Activated CD4-positive, alpha-beta T cell treated with anti-CD3 and anti-CD28 coated beads, Interleukin-2, amount 50 U/mL, for 4 hours (primary cell): Measurements from ENCODE around the gene SZT2.
"Not testable (repeated sequence)": the region's sequence is repeated elsewhere in the genome, so short reads cannot be mapped to it uniquely, and the experiment has no call there.

Experiments
- DNase-seq, 2 experiments: peaks; one replicate each; pipeline ENCODE4 v3.0.0-alpha.2; 2020

Gene SZT2

DNA sequence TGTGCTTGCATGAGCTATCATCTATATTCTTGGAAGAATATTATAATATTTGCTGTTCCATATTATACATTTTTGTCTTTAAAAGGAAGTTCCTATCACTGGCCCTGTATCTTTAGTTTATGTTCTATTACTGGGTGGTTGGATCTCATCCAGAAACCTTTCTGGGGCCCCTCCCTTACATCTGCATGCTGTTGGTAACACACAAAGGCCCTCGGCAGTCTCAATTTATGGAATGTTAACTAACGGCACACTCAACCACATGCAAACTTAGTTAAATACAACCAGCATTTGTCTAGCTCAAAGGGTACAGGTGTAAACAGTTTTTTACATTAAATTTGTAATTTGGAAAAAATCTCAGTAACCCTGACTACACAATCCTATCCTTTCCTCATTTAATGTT is 73.8 kb downstream of the SZT2 start:
- DNase-seq = no peak

- DNase-seq = no peak
These were observed 75.2 kb downstream of the SZT2 start for GRCh38 chr1:43464681-43465504.

DNA sequence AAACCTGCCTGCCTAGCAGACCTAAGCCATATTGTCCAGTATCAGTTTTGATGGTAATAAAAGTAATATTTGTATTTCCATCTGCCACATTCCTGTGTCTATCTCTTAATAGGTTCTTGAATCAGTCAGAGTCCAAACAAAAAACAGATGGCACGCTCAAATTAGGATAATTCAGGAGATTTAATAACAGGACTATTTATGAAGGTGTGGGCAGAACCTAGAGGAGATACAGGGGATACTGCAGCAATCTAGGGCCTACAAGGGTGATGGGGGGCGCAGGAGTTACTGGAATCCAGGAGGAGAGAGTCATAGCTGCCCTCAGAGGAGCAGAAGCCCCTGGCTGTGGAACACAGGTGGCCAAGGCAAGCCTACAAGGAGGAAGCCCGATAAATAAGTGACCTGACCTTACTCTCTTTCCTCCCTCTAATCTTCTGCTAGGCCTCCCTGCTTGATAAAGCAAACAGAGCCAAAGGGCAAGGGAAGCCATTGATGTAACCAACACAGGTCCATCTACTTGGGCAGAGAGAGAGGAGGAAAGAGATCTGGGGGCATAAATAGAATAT is 75.9 kb downstream of the SZT2 start:
- DNase-seq = no peak

- DNase-seq = no peak
These were observed 76.7 kb downstream of the SZT2 start for GRCh38 chr1:43466403-43466802.

DNA sequence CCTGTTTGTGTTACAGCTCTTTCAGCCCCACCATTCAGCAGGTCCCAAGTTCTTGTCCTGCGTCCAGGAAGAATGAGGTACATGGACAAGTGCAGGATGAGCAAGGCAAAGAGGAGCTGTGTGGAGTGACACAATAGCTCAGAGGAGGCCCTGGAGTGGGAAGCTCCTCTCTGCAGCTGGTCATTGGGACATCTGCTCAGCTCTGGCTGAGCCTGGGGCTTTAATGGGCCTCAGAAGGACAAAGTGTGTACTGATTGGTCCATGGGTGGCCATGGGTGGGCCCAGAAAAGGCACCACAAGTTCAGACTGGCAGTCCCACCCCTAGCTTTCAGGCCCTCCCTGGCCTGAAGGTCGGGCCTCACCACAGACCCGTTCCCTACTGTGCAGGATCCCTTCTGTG is 78.7 kb downstream of the SZT2 start:
- DNase-seq = no peak

GRCh38 chr1:43469932-43470331 is 80.2 kb downstream of the SZT2 start:
- no peak for DNase-seq

- no peak for DNase-seq
These were observed 82.4 kb downstream of the SZT2 start for GRCh38 chr1:43472087-43472462.

- not testable (repeated sequence) for DNase-seq
These were observed 82.9 kb downstream of the SZT2 start for GRCh38 chr1:43472463-43473151.

GRCh38 chr1:43473463-43473862 is 83.8 kb downstream of the SZT2 start:
- DNase-seq = no peak

DNA sequence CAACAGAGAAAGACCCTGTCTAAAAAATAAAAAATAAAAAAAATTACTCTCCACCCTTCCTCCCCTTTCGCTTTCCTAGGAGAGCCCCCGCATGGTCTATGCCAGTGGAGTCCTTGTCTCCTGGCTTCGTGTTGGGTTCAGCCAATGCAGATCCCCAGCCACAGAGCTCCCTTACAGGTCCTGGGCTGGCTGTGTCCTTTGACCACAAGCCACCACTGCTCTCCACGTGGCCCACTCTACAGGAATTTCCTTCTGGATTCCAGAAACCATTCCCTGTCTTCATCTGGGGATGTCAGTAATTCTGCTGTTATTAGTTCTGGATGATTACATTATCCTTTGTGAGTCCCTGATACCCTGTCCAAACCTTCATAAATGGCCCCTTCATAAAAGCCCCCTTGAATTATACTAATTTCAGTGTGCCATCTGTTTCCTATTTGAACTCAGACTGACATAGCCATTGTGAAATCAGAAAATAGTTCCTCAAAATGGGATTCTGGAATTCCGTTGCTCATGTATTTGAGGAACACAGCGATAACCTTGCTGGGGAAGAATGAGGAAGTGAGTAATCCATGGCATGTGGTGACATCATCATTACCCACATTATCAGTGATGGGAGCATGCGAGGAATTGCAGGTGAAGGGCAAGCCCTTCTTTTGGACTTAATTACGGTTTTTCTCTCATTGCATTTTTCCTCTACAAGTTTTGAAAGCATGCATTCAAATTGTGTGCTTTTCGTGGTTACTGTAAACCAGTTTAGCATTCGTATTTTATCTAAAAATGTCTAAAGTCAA is 86.1 kb downstream of the SZT2 start:
- not testable (repeated sequence) for DNase-seq

DNA sequence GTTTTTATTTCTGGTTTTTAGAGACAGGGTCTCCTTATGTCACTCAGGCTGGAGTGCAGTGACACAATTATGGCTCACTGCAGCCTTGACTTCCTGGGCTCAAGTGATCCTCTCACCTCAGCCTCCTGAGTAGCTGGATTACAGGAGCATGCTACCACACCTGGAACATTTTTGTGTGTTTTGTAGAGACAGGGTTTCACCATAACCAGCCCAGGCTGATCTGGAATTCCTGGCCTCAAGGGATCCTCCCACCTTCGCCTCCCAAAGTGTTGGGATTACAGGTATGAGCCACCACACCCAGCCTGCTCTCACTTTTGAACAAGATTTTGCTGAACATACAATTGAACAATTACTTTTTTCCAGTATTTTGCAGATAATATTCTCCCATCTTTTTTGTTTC is 88.0 kb downstream of the SZT2 start:
- no peak for DNase-seq

DNA sequence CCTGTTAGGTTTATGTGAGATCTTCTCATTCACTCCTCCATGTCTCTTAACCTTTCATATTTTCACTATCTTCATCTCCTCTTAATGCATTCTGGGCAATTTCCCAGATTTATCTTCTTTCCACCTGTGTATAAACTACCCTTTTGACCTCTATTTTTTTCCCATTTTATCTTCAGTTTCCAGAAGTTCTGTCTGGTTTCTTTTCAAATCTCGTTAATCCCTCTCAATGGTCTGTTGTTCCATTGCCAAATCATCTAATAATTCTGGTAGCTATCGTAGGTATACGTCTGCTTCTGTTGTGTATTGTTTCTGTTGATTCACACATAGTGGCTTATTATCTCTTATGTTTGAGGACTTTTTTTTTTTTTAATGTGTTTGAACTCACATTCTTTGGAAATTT is 89.7 kb downstream of the SZT2 start:
- DNase-seq = no peak

GRCh38 chr1:43481491-43481890 is 91.8 kb downstream of the SZT2 start:
- no peak for DNase-seq

GRCh38 chr1:43482215-43482614 is 92.5 kb downstream of the SZT2 start:
- DNase-seq = no peak

- no peak for DNase-seq
These were observed 94.7 kb downstream of the SZT2 start for GRCh38 chr1:43484367-43484766.

- DNase-seq = no peak
These were observed 98.5 kb downstream of the SZT2 start for GRCh38 chr1:43488165-43488564.

GRCh38 chr1:43491061-43491460 is 101.4 kb downstream of the SZT2 start:
- DNase-seq = no peak

- no peak for DNase-seq
These were observed 103.1 kb downstream of the SZT2 start for GRCh38 chr1:43492826-43493225.

DNA sequence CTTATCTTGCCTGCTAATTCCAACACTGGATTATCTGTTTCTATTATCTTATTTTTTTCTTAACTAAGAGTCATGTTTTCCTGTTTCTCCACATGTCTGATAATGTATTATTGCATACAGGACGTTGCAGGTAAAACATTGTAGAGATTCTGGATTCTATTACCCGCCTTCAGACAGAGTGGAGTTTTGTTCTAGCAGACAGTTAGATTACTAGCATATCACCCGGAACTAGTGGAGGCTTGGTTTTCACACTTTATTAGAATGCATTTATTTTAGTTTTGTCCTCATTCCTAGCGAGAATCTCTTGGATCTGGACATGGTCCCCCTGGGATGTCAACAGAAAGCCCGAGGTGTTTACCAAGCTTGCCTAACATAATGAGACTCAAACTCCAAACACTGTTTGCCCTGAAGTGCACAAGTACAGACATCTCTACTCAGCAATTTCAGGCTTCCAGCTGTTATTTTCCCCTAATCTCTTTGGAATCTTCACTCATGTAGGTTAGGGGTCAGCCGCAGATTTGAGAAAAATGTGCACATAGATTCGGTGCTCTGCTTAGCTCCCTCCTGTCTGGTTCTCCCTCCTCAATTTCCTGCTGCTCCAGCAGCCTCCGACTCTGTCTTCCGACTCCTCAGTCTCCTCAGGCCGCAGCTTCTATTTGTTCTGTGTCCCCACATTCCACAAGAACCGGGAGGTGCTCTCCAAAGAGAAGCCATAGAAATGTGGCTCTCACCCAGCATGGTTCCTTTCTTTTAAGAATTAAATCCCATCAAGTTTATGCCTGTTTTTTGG is 104.2 kb downstream of the SZT2 start:
- no peak for DNase-seq

DNA sequence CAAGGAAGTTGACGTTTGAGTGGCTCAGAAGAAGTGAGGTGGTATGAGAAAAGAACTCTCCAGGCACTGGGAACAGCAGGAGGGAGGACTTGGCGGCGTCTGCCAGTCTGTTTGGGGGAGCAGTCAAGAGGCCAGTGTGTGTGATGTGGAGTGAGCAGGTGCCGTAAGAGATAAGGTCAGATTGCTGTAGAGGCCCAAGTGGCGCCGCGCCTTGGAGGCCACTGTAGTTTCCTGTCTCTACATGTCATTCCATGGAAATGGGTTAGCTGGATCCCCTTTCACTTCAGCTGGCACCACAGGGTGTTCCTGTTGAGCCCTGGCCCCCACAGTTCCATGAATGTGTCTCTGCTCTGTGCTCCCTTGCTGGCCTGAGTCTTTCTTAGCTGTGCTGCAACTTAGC is 105.5 kb downstream of the SZT2 start:
- DNase-seq = no peak

- no peak for DNase-seq
These were observed 110.2 kb downstream of the SZT2 start for GRCh38 chr1:43499898-43500297.

- not testable (repeated sequence) for DNase-seq
These were observed 112.1 kb downstream of the SZT2 start for GRCh38 chr1:43501806-43502205.

DNA sequence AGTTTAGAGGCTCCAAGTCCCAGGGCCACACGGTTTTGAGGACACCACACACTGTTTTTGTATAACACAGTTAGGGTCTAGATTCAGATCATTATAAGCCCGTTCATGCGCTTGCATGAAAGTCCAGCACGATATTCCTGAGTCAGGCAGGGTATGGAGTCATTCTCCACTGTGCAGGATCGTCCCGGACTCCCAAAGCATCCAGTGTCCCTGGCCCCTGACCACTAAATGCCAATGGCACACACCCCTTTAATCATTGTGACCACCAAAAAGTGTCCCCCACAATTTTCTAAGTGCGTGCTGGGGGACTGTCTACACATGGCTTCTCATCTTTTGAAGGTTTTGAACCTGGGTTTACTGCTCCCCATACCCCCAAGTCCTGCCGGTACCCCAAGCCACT is 113.8 kb downstream of the SZT2 start:
- DNase-seq = no peak
